Measurements from ENCODE around the gene DDIT4.

GRCh38 chr10:72257051-72257892 is 16.5 kb upstream of the DDIT4 start:
- TF ChIP-seq CTCF (IDR thresholded peaks at IDR 0.05; ENCODE audit: control extremely low read depth in 1 of 3, insufficient read depth in 1 of 3, low read depth in 1 of 3, low read length in 3 of 3) (no peak), EGR1 (IDR thresholded peaks at IDR 0.05; ENCODE audit: borderline replicate concordance, low read depth, low read length) (no peak), TEAD4 (IDR thresholded peaks at IDR 0.05; ENCODE audit: low read depth, low read length) (no peak), CEBPB (IDR thresholded peaks at IDR 0.05; ENCODE audit: low read depth, low read length) (no peak), KDM5A (IDR thresholded peaks at IDR 0.05; ENCODE audit: low read length) (no peak), EZH2 (IDR thresholded peaks at IDR 0.05; ENCODE audit: low read depth, low read length, severe bottlenecking) (no peak), NRF1 (IDR thresholded peaks at IDR 0.05; ENCODE audit: low read depth, low read length) (no peak), EP300 (IDR thresholded peaks at IDR 0.05; ENCODE audit: borderline replicate concordance in 1 of 2, low read depth in 2 of 2, low read length in 2 of 2) (no peak)

All from H1 (cell line).